Epithelial cell of alveolus of lung (primary cell): ENCODE measurements around the gene CMTM1. TPM values are rescaled to one million over a fixed set of nuclear protein-coding genes. Genes with fewer than 3 reads are reported as not detected.

Experiments
- total RNA-seq: library from RNA; depleted of rRNA; stranded (reverse); fragments of >200 nt; gene quantifications from 2 replicates; pipeline ENCODE4 v1.2.1, GENCODE V29; 2015

The CMTM1 gene
- 1.1 and 3.4 TPM in 2 replicates for total RNA-seq

GRCh38 chr16:66566051-66566901, at the start of gene CMTM1:
CMTM1 (plus strand) TSS chr16:66566439; CDS start chr16:66566514, 75 bp downstream.

GRCh38 chr16:66549284-66550131, 16.7 kb upstream of the CMTM1 start, which contains the start of gene TK2:
TK2 (minus strand) TSS chr16:66550122; CDS start chr16:66550061, 61 bp downstream.

GRCh38 chr16:66552286-66553177, 13.7 kb upstream of the CMTM1 start, which contains the start of gene CKLF:
CKLF (plus strand) TSS chr16:66552576; CDS start chr16:66552716, 140 bp downstream.

GRCh38 chr16:66578651-66579531, 12.7 kb downstream of the CMTM1 start, which contains the start of gene CMTM2:
CMTM2 (plus strand) TSS chr16:66579463; CDS start chr16:66579608, 145 bp downstream.

GRCh38 chr16:66604376-66605176, 38.3 kb downstream of the CMTM1 start, which contains the start of gene CMTM3:
CMTM3 (plus strand) TSS chr16:66604704; CDS start chr16:66604806, 102 bp downstream.

Other genes with a start within 250 kb of the CMTM1 start
- gene CDH5, start 199.7 kb upstream of the CMTM1 start, total RNA-seq, result 3.0 and 3.6 TPM in 2 replicates
- 2.6 TPM in 1 of 2 replicates, not detected in the other for gene BEAN1, start 139.1 kb upstream of the CMTM1 start, total RNA-seq
- 22.5 and 25.3 TPM in 2 replicates for gene TK2, start 16.3 kb upstream of the CMTM1 start, total RNA-seq
- gene CKLF, start 13.9 kb upstream of the CMTM1 start, total RNA-seq, result 34.7 and 63.6 TPM in 2 replicates
- gene CMTM2, start 13.0 kb downstream of the CMTM1 start, total RNA-seq, result not detected in 2 replicates
- 60.4 and 80.2 TPM in 2 replicates for gene CMTM3, start 38.3 kb downstream of the CMTM1 start, total RNA-seq
- gene CMTM4, start 130.3 kb downstream of the CMTM1 start, total RNA-seq, result 15.0 and 19.4 TPM in 2 replicates
- gene DYNC1LI2, start 185.2 kb downstream of the CMTM1 start, total RNA-seq, result 50.6 and 75.2 TPM in 2 replicates
- not detected in 2 replicates for gene TERB1, start 235.1 kb downstream of the CMTM1 start, total RNA-seq